Heart left ventricle (tissue), 13 donors: ENCODE data around the gene ZDHHC14.

Experiments
- CTCF ChIP-seq, 12 donors: fragments of 200-600 bp; sonication (generic) in 4 of 12; IDR thresholded peaks; one replicate each; pipeline versions ENCODE4 v1.5.0 to v1.8.0; 2018 to 2022; ENCODE audit warnings: antibody characterized with exemption in 12 of 12, mild to moderate bottlenecking in 5 of 12
- POLR2A ChIP-seq, 2 donors: fragments of 450-650 bp; IDR thresholded peaks; one replicate each; pipeline ENCODE4 v1.6.1; 2017; ENCODE audit warnings: antibody characterized with exemption in 2 of 2, mild to moderate bottlenecking in 2 of 2, moderate library complexity in 2 of 2
- donor health status: ischemic (EF 13 %, LVEDD 7.1; RV severe dilation, severe dysfunction).
- donor health status: DM: no; HTN: yes; CAD: no.
- donor health status: DM: no; HTN: no; CAD: no.
- donor health status: ischemic (EF 25% LVEDD 6.9; RV normal size, moderate dysfunction).
- donor health status: ischemic (EF 25% LVEDD 5.7; RV mildly dilated, moderate dysfunction).
- donor health status: ischemic (EF 35%, LVEDD 5.7; RV mildly dilated, moderate dysfunction).
- donor health status: nonischemic (EF 11% LVEDD 7.7; RV severe dilation, severe dysfunction).
- donor health status: DM: yes; HTN: yes; CAD: no.
- donor health status: PGD.
- donor health status: ischemic (EF 29% LVEDD 5.4; RV normal size, mild dysfunction).
- donor health status: nonischemic (EF 23%, LVEDD 6.1; RV moderate dilation, normal function).

GRCh38 chr6:157675831-157676230 is 294.8 kb downstream of the ZDHHC14 start:
- TF ChIP-seq CTCF (IDR thresholded peaks at IDR 0.05) = no peak
- TF ChIP-seq POLR2A (IDR thresholded peaks at IDR 0.05) = no peak
